Right renal pelvis (tissue), 4 donors: ENCODE measurements around the gene GNAQ. TPM values are rescaled to one million over a fixed set of nuclear protein-coding genes. Genes with fewer than 3 reads are reported as not detected.
A peak's percentile ranks its signal among the peaks of the same experiment; 100 is the strongest.

Experiments
- DNase-seq, 4 donors: peaks; one replicate each; pipeline ENCODE4 v3.0.0-alpha.2; 2013; ENCODE audit warnings: low read depth in 4 of 4, low spot score in 3 of 4, missing footprints in 1 of 4
- polyA plus RNA-seq, 4 donors: library from polyadenylated mRNA; unstranded; fragments of 120-200 nt; gene quantifications; one replicate each; pipeline ENCODE4 v1.2.1, GENCODE V29; 2013; ENCODE audit not compliant: insufficient read length in 4 of 4

Gene GNAQ
- polyA plus RNA-seq, 4 donors, result 52.8 to 75.0 (median 72.2) TPM

GRCh38 chr9:78005231-78006002 lies 26.2 kb downstream of the GNAQ start:
- no peak for DNase-seq

GRCh38 chr9:78004478-78005229 lies 27.0 kb downstream of the GNAQ start:
- no peak for DNase-seq

GRCh38 chr9:78003730-78004129 lies 27.9 kb downstream of the GNAQ start:
- no peak for DNase-seq

- no peak for DNase-seq
Measured at GRCh38 chr9:78001946-78002731, 29.5 kb downstream of the GNAQ start.

- DNase-seq, result no peak
Measured at GRCh38 chr9:78000221-78000620, 31.4 kb downstream of the GNAQ start.

- DNase-seq, result no peak
Measured at GRCh38 chr9:77999231-77999631, 32.4 kb downstream of the GNAQ start.

- DNase-seq, result peak in 1 of 4 donors; percentile 18
Measured at GRCh38 chr9:77997611-77998284, 33.9 kb downstream of the GNAQ start.

- DNase-seq, result no peak
Measured at GRCh38 chr9:77996696-77997095, 34.9 kb downstream of the GNAQ start.

- no peak for DNase-seq
Measured at GRCh38 chr9:77991191-77991590, 40.4 kb downstream of the GNAQ start.

- DNase-seq, result no peak
Measured at GRCh38 chr9:77989909-77990308, 41.7 kb downstream of the GNAQ start.

- DNase-seq, result no peak
Measured at GRCh38 chr9:77989458-77989857, 42.2 kb downstream of the GNAQ start.

GRCh38 chr9:77988630-77989029 lies 43.0 kb downstream of the GNAQ start:
- no peak for DNase-seq

- no peak for DNase-seq
Measured at GRCh38 chr9:77987880-77988525, 43.6 kb downstream of the GNAQ start.

- no peak for DNase-seq
Measured at GRCh38 chr9:77987081-77987656, 44.4 kb downstream of the GNAQ start.

GRCh38 chr9:77985996-77986395 lies 45.6 kb downstream of the GNAQ start:
- DNase-seq, result no peak

- DNase-seq, result no peak
Measured at GRCh38 chr9:77983320-77983662, 48.3 kb downstream of the GNAQ start.

GRCh38 chr9:77982581-77983319 lies 48.9 kb downstream of the GNAQ start:
- no peak for DNase-seq

- DNase-seq, result no peak
Measured at GRCh38 chr9:77981907-77982306, 49.7 kb downstream of the GNAQ start.

GRCh38 chr9:77981332-77981731 lies 50.3 kb downstream of the GNAQ start:
- no peak for DNase-seq
